HG02763 (cell line): ENCODE results near the gene DGKG.

Experiments
- ATAC-seq: cut with Tn5 transposase; IDR thresholded peaks from one replicate; pipeline ENCODE4 v1.9.1; 2021; ENCODE audit warnings: mild to moderate bottlenecking, moderate library complexity; ENCODE audit not compliant: unreplicated experiment

Gene DGKG

GRCh38 chr3:186281176-186281575, 80.9 kb downstream of the DGKG start:
- ATAC-seq: no peak

- no peak for ATAC-seq
Observed at GRCh38 chr3:186280737-186281136, 81.3 kb downstream of the DGKG start.

GRCh38 chr3:186277268-186277909, 84.6 kb downstream of the DGKG start:
- no peak for ATAC-seq

GRCh38 chr3:186275436-186275835, 86.6 kb downstream of the DGKG start:
- no peak for ATAC-seq

GRCh38 chr3:186273586-186273985, 88.4 kb downstream of the DGKG start:
- no peak for ATAC-seq

- no peak for ATAC-seq
Observed at GRCh38 chr3:186270701-186271100, 91.3 kb downstream of the DGKG start.

GRCh38 chr3:186268616-186269448, 93.2 kb downstream of the DGKG start:
- no peak for ATAC-seq

GRCh38 chr3:186267758-186268157, 94.3 kb downstream of the DGKG start:
- no peak for ATAC-seq

- no peak for ATAC-seq
Observed at GRCh38 chr3:186264608-186265400, 97.2 kb downstream of the DGKG start.

- no peak for ATAC-seq
Observed at GRCh38 chr3:186261638-186262037, 100.4 kb downstream of the DGKG start.

- no peak for ATAC-seq
Observed at GRCh38 chr3:186260726-186261125, 101.3 kb downstream of the DGKG start.

GRCh38 chr3:186259612-186260383, 102.2 kb downstream of the DGKG start:
- ATAC-seq: peak; percentile 67

- ATAC-seq: no peak
Observed at GRCh38 chr3:186258968-186259367, 103.1 kb downstream of the DGKG start.

GRCh38 chr3:186257866-186258265, 104.2 kb downstream of the DGKG start:
- no peak for ATAC-seq

GRCh38 chr3:186255703-186256331, 106.2 kb downstream of the DGKG start:
- no peak for ATAC-seq

GRCh38 chr3:186254676-186255650, 107.1 kb downstream of the DGKG start:
- ATAC-seq: peak; percentile 69

- no peak for ATAC-seq
Observed at GRCh38 chr3:186251948-186252619, 110.0 kb downstream of the DGKG start.

- ATAC-seq: no peak
Observed at GRCh38 chr3:186248850-186249249, 113.2 kb downstream of the DGKG start.
